Neural progenitor cell (in vitro differentiated cells): Measurements from ENCODE around the gene TSPEAR. TPM values are rescaled to one million over a fixed set of nuclear protein-coding genes. Genes with fewer than 3 reads are reported as not detected.
"Not testable (repeated sequence)": the region's sequence is repeated elsewhere in the genome, so short reads cannot be mapped to it uniquely, and the experiment has no call there.

Experiments
- DNase-seq: peaks from one replicate; pipeline ENCODE4 v3.0.0-alpha.2; 2016; ENCODE audit warnings: low spot score
- H2AFZ ChIP-seq: fragments of 200-600 bp; sonication (generic); replicated peaks from 2 replicates; pipeline ENCODE4 v1.6.1; 2016; ENCODE audit warnings: antibody characterized with exemption
- H3F3A ChIP-seq: fragments of 200-600 bp; sonication (generic); 2 replicates; pipeline ENCODE4 v1.6.1; 2016; ENCODE audit warnings: antibody characterized with exemption, low read depth
- H3K27ac ChIP-seq: fragments of 200-600 bp; sonication (generic); 2 replicates; pipeline ENCODE4 v1.5.1; 2016; ENCODE audit warnings: mild to moderate bottlenecking
- H3K27me3 ChIP-seq: fragments of 200-600 bp; sonication (generic); 2 replicates; pipeline ENCODE4 v1.6.1; 2016; ENCODE audit warnings: mild to moderate bottlenecking, moderate library complexity
- H3K36me3 ChIP-seq: fragments of 200-600 bp; sonication (generic); 2 replicates; pipeline ENCODE4 v1.5.1; 2016
- H3K4me1 ChIP-seq: fragments of 200-600 bp; sonication (generic); 2 replicates; pipeline ENCODE4 v1.6.1; 2016; ENCODE audit warnings: mixed run types
- H3K4me2 ChIP-seq: fragments of 200-600 bp; sonication (generic); 2 replicates; pipeline ENCODE4 v1.6.1; 2016
- H3K4me3 ChIP-seq: fragments of 200-600 bp; sonication (generic); 2 replicates; pipeline ENCODE4 v1.5.1; 2016
- H3K79me2 ChIP-seq: fragments of 200-600 bp; sonication (generic); 2 replicates; pipeline ENCODE4 v1.6.1; 2016; ENCODE audit warnings: low read depth
- H3K9ac ChIP-seq: fragments of 200-600 bp; sonication (generic); 2 replicates; pipeline ENCODE4 v1.6.1; 2016
- H3K9me3 ChIP-seq: fragments of 200-600 bp; sonication (generic); 2 replicates; pipeline ENCODE4 v1.5.1; 2016; ENCODE audit warnings: low read depth
- H4K20me1 ChIP-seq: fragments of 200-600 bp; sonication (generic); 2 replicates; pipeline ENCODE4 v1.6.1; 2016; ENCODE audit warnings: low read depth
- H3K27ac Mint-ChIP-seq: 3 replicates; pipeline ENCODE4 v1.8.0; 2021; ENCODE audit warnings: mixed read lengths
- H3K27me3 Mint-ChIP-seq: 2 replicates; pipeline ENCODE4 v1.8.0; 2022; ENCODE audit warnings: low read depth, mild to moderate bottlenecking, inconsistent platforms, moderate library complexity, mixed read lengths; ENCODE audit not compliant: insufficient read depth
- H3K36me3 Mint-ChIP-seq: 3 replicates; pipeline ENCODE4 v1.8.0; 2021; ENCODE audit warnings: mixed read lengths
- H3K4me1 Mint-ChIP-seq: 3 replicates; pipeline ENCODE4 v1.8.0; 2021; ENCODE audit warnings: mixed read lengths
- H3K4me3 Mint-ChIP-seq: 3 replicates; pipeline ENCODE4 v1.8.0; 2021; ENCODE audit warnings: mild to moderate bottlenecking, moderate library complexity, mixed read lengths
- H3K9me3 Mint-ChIP-seq: 3 replicates; pipeline ENCODE4 v1.8.0; 2020; ENCODE audit warnings: mixed read lengths
- CTCF ChIP-seq: fragments of 200-600 bp; sonication (generic); IDR thresholded peaks from 2 replicates; pipeline ENCODE4 v1.5.1; 2017; ENCODE audit warnings: antibody characterized with exemption, mild to moderate bottlenecking
- EZH2 ChIP-seq: fragments of 200-600 bp; sonication (generic); IDR thresholded peaks from 2 replicates; pipeline ENCODE4 v1.6.1; 2017; ENCODE audit warnings: antibody characterized with exemption, mild to moderate bottlenecking, moderate library complexity
- EZH2phosphoT487 ChIP-seq: fragments of 200-600 bp; sonication (generic); IDR thresholded peaks from 2 replicates; pipeline ENCODE4 v1.6.1; 2017; ENCODE audit warnings: antibody characterized with exemption
- total RNA-seq: library from RNA; depleted of rRNA; stranded (reverse); fragments of >200 nt; gene quantifications from 2 replicates; pipeline ENCODE4 v1.2.3, GENCODE V29; 2015; ENCODE audit warnings: low replicate concordance

Gene TSPEAR
- total RNA-seq, 1 donor from 2014 or later = not detected

DNA sequence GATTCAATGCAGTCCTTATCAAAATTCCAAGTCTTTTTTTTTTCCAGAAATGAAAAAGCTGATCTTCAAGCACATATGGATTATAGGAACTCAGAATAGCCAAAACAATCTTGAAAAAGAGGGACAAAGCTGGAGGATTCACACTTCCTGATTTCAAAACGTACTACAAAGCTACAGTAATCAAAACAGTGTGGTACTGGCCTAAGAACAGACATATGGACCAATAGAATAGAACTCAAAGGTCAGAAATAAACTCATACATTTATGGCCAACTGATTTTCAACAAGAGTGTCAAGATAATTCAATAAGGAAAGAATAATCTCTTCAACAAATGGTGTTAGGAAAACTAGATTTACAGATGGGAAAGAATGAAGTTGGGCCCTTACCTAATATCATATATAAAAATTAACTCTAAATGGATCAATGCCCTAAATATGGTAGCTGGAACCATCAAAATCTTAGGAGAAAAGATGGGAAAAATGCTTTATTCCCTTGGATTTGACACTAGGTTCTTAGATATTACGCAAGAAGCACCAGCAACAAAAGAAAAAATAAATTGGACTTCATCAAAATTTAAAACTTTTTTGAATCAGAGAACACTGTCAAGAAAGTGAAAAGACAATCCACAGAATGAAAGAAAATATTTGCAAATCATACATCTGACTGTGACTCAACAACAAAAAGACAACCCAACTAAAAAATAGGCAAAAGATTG lies 18.4 kb downstream of the TSPEAR start:
- Histone ChIP-seq H2AFZ (no peak overlapping the region), H3K4me1 (peaks cover 10% of the 10 kb centered on the region), H3K9me3 (peaks cover 5% of the 10 kb centered on the region), H3K27ac (no peak overlapping the region), H3K27me3 (no peaks in the 10 kb centered on the region), H3K79me2 (no peaks in the 10 kb centered on the region), H3F3A (no peaks in the 10 kb centered on the region), H3K4me2 (no peak overlapping the region), H3K36me3 (no peaks in the 10 kb centered on the region), H3K4me3 (no peak overlapping the region), H4K20me1 (no peaks in the 10 kb centered on the region), H3K9ac (no peak overlapping the region)
- peaks cover 23% of the 10 kb centered on the region for H3K4me1 Mint-ChIP-seq
- DNase-seq = no peak
- TF ChIP-seq EZH2phosphoT487 (no peak), EZH2 (no peak)
- H3K27me3 Mint-ChIP-seq = peaks cover 25% of the 10 kb centered on the region
- H3K9me3 Mint-ChIP-seq = peaks cover 19% of the 10 kb centered on the region
- peaks cover 3% of the 10 kb centered on the region for H3K36me3 Mint-ChIP-seq
- no peak overlapping the region for H3K27ac Mint-ChIP-seq
- H3K4me3 Mint-ChIP-seq = no peak overlapping the region

DNA sequence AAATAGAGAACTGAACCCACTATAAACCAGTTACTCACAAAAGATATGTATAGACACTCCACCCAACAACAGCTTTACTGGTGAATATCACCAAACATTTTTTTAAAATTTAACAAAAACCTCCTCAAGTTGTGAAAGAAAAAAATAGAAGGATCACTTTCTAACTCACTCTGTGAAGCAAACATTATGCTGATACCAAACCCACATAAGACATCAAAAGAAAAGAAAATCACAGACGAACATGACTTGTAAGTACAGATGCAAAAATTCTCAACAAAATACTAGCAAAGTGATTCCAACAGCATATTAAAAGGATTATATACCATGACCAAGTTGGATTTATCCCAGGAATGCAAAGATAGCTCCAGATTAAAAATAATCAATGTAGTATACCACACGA lies 19.7 kb downstream of the TSPEAR start:
- H2AFZ ChIP-seq = no peak overlapping the region
- H3F3A ChIP-seq = peaks cover 6% of the 10 kb centered on the region
- peaks cover 19% of the 10 kb centered on the region for H3K9me3 Mint-ChIP-seq
- no peak overlapping the region for H3K4me3 Mint-ChIP-seq
- no peaks in the 10 kb centered on the region for H3K79me2 ChIP-seq
- H3K27me3 ChIP-seq = peaks cover 13% of the 10 kb centered on the region
- no peaks in the 10 kb centered on the region for H4K20me1 ChIP-seq
- H3K27ac ChIP-seq = no peak overlapping the region
- H3K4me1 Mint-ChIP-seq = peaks cover 27% of the 10 kb centered on the region
- H3K9ac ChIP-seq = no peak overlapping the region
- no peak overlapping the region for H3K4me2 ChIP-seq
- no peak for DNase-seq
- no peaks in the 10 kb centered on the region for H3K36me3 ChIP-seq
- H3K27ac Mint-ChIP-seq = no peak overlapping the region
- peaks cover 21% of the 10 kb centered on the region for H3K27me3 Mint-ChIP-seq
- H3K9me3 ChIP-seq = peaks cover 5% of the 10 kb centered on the region
- H3K36me3 Mint-ChIP-seq = peaks cover 3% of the 10 kb centered on the region
- TF ChIP-seq CTCF = no peak
- TF ChIP-seq EZH2phosphoT487 = no peak
- TF ChIP-seq EZH2 = no peak
- H3K4me3 ChIP-seq = no peak overlapping the region
- peaks cover 6% of the 10 kb centered on the region for H3K4me1 ChIP-seq

GRCh38 chr21:44689740-44690139 lies 21.6 kb downstream of the TSPEAR start:
- DNase-seq, H2AFZ ChIP-seq, H3K4me2 ChIP-seq: not testable (repeated sequence)

GRCh38 chr21:44687671-44688070 lies 23.7 kb downstream of the TSPEAR start:
- Histone ChIP-seq H3K4me1 (peaks cover 12% of the 10 kb centered on the region), H3K27me3 (peaks cover 19% of the 10 kb centered on the region), H3F3A (peaks cover 9% of the 10 kb centered on the region), H2AFZ (no peak overlapping the region), H3K36me3 (no peaks in the 10 kb centered on the region), H3K79me2 (no peaks in the 10 kb centered on the region), H4K20me1 (no peaks in the 10 kb centered on the region), H3K4me2 (no peak overlapping the region), H3K27ac (no peak overlapping the region), H3K4me3 (no peak overlapping the region), H3K9me3 (no peaks in the 10 kb centered on the region), H3K9ac (no peak overlapping the region)
- peaks cover 16% of the 10 kb centered on the region for H3K9me3 Mint-ChIP-seq
- DNase-seq = no peak
- H3K36me3 Mint-ChIP-seq = peaks cover under 1% of the 10 kb centered on the region
- H3K4me1 Mint-ChIP-seq = peaks cover 23% of the 10 kb centered on the region
- peak overlapping the region; percentile 74 for H3K27ac Mint-ChIP-seq
- peak overlapping the region; percentile 52 for H3K4me3 Mint-ChIP-seq
- TF ChIP-seq EZH2phosphoT487 (no peak), EZH2 (no peak), CTCF (no peak)
- peaks cover 23% of the 10 kb centered on the region for H3K27me3 Mint-ChIP-seq

More at GRCh38 chr21:44689740-44690139, 21.6 kb downstream of the TSPEAR start:
- not testable (repeated sequence) for H3K4me3 ChIP-seq, H3K27ac ChIP-seq, H3K27ac Mint-ChIP-seq, H4K20me1 ChIP-seq, H3K4me3 Mint-ChIP-seq, H3F3A ChIP-seq, H3K79me2 ChIP-seq, H3K36me3 ChIP-seq, H3K36me3 Mint-ChIP-seq, H3K9ac ChIP-seq, H3K9me3 ChIP-seq
- H3K9me3 Mint-ChIP-seq = peaks cover 18% of the 10 kb centered on the region
- H3K27me3 ChIP-seq = peaks cover 14% of the 10 kb centered on the region
- peaks cover 23% of the 10 kb centered on the region for H3K4me1 Mint-ChIP-seq
- peaks cover 12% of the 10 kb centered on the region for H3K4me1 ChIP-seq
- peaks cover 21% of the 10 kb centered on the region for H3K27me3 Mint-ChIP-seq
